K562 (cell line): ENCODE results near the gene MYCL. TPM values are rescaled to one million over a fixed set of nuclear protein-coding genes. Genes with fewer than 3 reads are reported as not detected.
A peak's percentile ranks its signal among the peaks of the same experiment; 100 is the strongest.

Experiments used
- ADNP ChIP-seq: fragments of 200-800 bp; sonication (Bioruptor generic); IDR thresholded peaks from 2 replicates; pipeline ENCODE4 v1.6.1; 2016; ENCODE audit warnings: missing genetic modification characterization, missing compliant biosample characterization
- ASH1L ChIP-seq: fragments of 450-650 bp; IDR thresholded peaks from 2 replicates; pipeline ENCODE4 v1.6.1; 2018; ENCODE audit warnings: borderline replicate concordance, mild to moderate bottlenecking, low read depth; ENCODE audit not compliant: partially characterized antibody
- BACH1 ChIP-seq: fragments of 200-800 bp; sonication (Bioruptor generic); IDR thresholded peaks from 2 replicates; pipeline ENCODE4 v1.6.1; 2016; ENCODE audit warnings: missing genetic modification characterization, missing compliant biosample characterization
- CBX3 ChIP-seq, 2 experiments: IDR thresholded peaks; 1 replicate in 1 of 2; 2 replicates in 1 of 2; pipeline ENCODE4 v1.6.1; 2012; ENCODE audit warnings: inconsistent platforms in 2 of 2, low read length in 2 of 2, borderline replicate concordance in 1 of 2, control low read depth in 1 of 2
- FOXP4 ChIP-seq: sonication (generic); formaldehyde crosslinking; IDR thresholded peaks from 2 replicates; pipeline ENCODE4 v1.8.0; 2022; ENCODE audit warnings: mild to moderate bottlenecking, missing genetic modification reagents, borderline replicate concordance
- GATAD2B ChIP-seq: fragments of 450-650 bp; IDR thresholded peaks from 2 replicates; pipeline ENCODE4 v1.6.1; 2017; ENCODE audit warnings: mild to moderate bottlenecking, borderline replicate concordance
- HDAC6 ChIP-seq: IDR thresholded peaks from 2 replicates; pipeline ENCODE4 v1.6.1; 2012; ENCODE audit warnings: low read depth, mild to moderate bottlenecking, control low read depth, inconsistent platforms, low read length, moderate library complexity
- HDAC8 ChIP-seq: fragments of 450-650 bp; IDR thresholded peaks from 2 replicates; pipeline ENCODE4 v1.6.1; 2016; ENCODE audit warnings: mild to moderate bottlenecking, missing genetic modification characterization, moderate library complexity, missing compliant biosample characterization
- HIVEP1 ChIP-seq: fragments of 250-450 bp; sonication (Bioruptor Pico); IDR thresholded peaks from 2 replicates; pipeline ENCODE4 v1.4.0; 2020; ENCODE audit warnings: mild to moderate bottlenecking
- HMG20A ChIP-seq: fragments of 450-650 bp; formaldehyde crosslinking; conservative IDR thresholded peaks from 2 replicates; pipeline ENCODE4 v1.4.0; 2020; ENCODE audit warnings: mild to moderate bottlenecking, mixed read lengths
- RB1 ChIP-seq: fragments of 450-650 bp; IDR thresholded peaks from 2 replicates; pipeline ENCODE4 v1.6.1; 2017; ENCODE audit warnings: low read depth, mild to moderate bottlenecking
- RCOR1 ChIP-seq, 2 experiments: IDR thresholded peaks; 2 replicates each; pipeline ENCODE4 v1.6.1; 2012; ENCODE audit warnings: low read depth in 2 of 2, low read length in 2 of 2, borderline replicate concordance in 1 of 2, improper control_type of control experiment in 1 of 2
- TGIF2 ChIP-seq: sonication (generic); formaldehyde crosslinking; IDR thresholded peaks from 2 replicates; pipeline ENCODE4 v1.8.1; 2022; ENCODE audit warnings: mild to moderate bottlenecking, missing genetic modification reagents, moderate library complexity
- ZNF318 ChIP-seq, 2 experiments: fragments of 450-650 bp; IDR thresholded peaks; 2 replicates each; pipeline ENCODE4 v1.6.1; 2016; ENCODE audit warnings: mild to moderate bottlenecking in 2 of 2, borderline replicate concordance in 1 of 2, low read depth in 1 of 2, moderate library complexity in 1 of 2
- polyA plus RNA-seq, 8 experiments: library from polyadenylated mRNA; depleted of rRNA in 4 of 8; stranded (reverse) in 5 of 8; unstranded in 3 of 8; fragments of >200 nt; fragmentation: Nextera tagmentation in 2 of 8; fragmentation: Illumina TruSeq in 1 of 8; extraction: Ambion mirVana in 2 of 8; extraction: Trizol in 1 of 8; gene quantifications; 2 replicates each; pipeline versions ENCODE4 v1.2.1 to v1.2.3, GENCODE V29; 2011 to 2014; ENCODE audit warnings: inconsistent platforms in 1 of 8, missing spikeins in 1 of 8
- total RNA-seq, 7 experiments: library from RNA; depleted of rRNA in 6 of 7; stranded (reverse); fragments of >200 nt in 6 of 7; fragmentation: Illumina TruSeq in 2 of 7; extraction: Trizol in 2 of 7; gene quantifications; 2 replicates each; pipeline versions ENCODE4 v1.2.1 to v1.2.3, GENCODE V29; 2011 to 2021; ENCODE audit warnings: low replicate concordance in 1 of 7

The MYCL gene
- total and polyA plus RNA-seq, 9 of the 15 experiments (the other 6 are each of a cell fraction or from before 2014, with no cell fraction given): 3.5 to 22.0 (median 12.8) TPM

- TF ChIP-seq GATAD2B (peak; percentile 82), ASH1L (no peak), ZNF318 (IDR thresholded peaks at IDR 0.05; ENCODE audit: borderline replicate concordance in 1 of 2, low read depth in 1 of 2) (peak in 1 of 2 experiments; percentile 94; a peak in 2 of 4 replicates), BACH1 (tag) (peak; percentile 46; the same call in 1 of the 2 replicates), CBX3 (IDR thresholded peaks at IDR 0.05; ENCODE audit: borderline replicate concordance in 1 of 2, low read length in 2 of 2) (no peak), FOXP4 (CRISPR knock-in tag) (no peak), RB1 (no peak), HMG20A (CRISPR knock-in tag) (no peak), ADNP (tag) (no peak), TGIF2 (CRISPR knock-in tag) (no peak), HDAC8 (tag) (no peak), HIVEP1 (CRISPR knock-in tag) (no peak), HDAC6 (no peak), RCOR1 (IDR thresholded peaks at IDR 0.05; ENCODE audit: borderline replicate concordance in 1 of 2, low read depth in 2 of 2, low read length in 2 of 2) (peak; percentile 78 to 96; a peak in 3 of 4 replicates)
These were observed 8.8 kb downstream of the MYCL start (continued) for GRCh38 chr1:39892601-39893595.
